Measurements from ENCODE around the gene NR5A1.

NR5A1 gene

DNA sequence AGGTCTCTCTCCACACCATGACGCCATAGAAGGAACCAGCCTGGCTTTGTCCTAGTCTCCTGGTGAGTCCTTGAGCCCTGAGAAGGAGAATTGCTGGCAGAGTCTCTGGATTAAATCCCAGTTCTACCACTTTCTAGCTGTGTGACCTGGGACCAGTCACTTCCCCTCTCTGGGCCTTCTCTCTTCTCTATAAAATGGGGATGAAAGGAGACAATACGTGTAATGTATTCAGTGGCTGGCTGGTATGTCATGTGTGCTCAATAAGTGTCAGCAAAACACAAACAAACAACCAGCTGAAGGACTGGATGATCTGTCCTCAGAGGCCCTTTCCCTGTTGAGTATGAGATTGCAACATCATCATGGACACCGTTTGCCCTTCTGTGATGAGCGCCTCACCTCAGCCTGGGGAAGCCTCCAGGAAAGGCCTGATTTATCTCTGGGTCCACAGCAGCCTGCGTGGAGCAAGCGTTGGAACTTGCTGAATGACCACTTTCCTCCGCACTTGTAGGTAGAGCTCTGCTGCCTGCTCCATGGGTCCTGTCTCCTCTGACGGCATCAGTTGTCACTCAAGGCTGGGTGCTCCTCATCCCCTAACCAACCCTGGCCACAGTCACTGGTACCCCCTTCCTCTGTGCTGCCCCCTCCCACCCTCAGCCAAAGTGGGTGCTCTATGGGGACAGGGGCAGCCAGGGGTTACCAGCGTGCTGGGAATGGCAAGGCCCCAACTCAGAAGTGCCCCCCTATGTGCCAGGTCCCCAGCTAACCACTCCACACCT, 3.6 kb upstream of the NR5A1 start:
- no peak for DNase-seq

DNA sequence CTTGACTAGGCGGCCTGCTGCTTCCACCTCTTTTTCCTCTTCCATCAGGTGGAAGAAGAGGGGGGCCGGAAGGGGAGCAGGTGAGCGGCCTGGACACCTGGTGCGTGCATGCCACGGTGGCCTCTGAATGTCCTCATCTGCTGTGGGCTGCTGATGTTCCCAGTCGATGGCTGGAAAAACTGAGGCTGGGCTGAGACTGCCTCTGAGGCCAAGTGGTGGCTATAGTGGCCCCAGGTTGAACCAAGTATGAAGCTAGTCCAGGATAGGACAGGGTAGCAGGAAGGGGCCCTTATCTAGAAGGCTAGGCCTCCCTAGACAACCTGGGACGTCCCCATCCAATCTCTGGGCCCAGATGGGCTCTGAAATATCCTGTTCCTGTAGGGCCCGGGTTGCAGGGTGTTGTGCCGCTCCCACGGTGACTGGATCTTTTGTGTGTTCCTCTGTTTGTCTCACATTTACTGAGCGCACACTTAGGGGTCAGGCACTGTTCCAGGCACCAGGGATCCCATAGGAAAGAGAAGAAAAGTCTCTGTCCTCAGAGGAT, 753 bp upstream of the NR5A1 start:
- Histone ChIP-seq H3K27ac (ENCODE audit: low read length) (no peak overlapping the region), H4K20me1 (ENCODE audit: insufficient read depth, low read length) (no peaks in the 10 kb centered on the region), H3K4me1 (ENCODE audit: low read length) (peaks cover 11% of the 10 kb centered on the region), H3K9me2 (replicated peaks; ENCODE audit: insufficient read depth, low read length) (no peaks in the 10 kb centered on the region), H2AFZ (ENCODE audit: low read length) (no peak overlapping the region), H3K4me2 (ENCODE audit: low read depth, low read length) (no peak overlapping the region), H3K4me3 (ENCODE audit: low read length) (no peak overlapping the region), H3K27me3 (replicated peaks; ENCODE audit: insufficient read depth, low read length) (peaks cover 17% of the 10 kb centered on the region), H3K79me2 (ENCODE audit: low read length) (no peaks in the 10 kb centered on the region), H3F3A (ENCODE audit: insufficient read depth, low read length) (no peaks in the 10 kb centered on the region), H3K9ac (ENCODE audit: low read length) (no peak overlapping the region), H3K9me3 (replicated peaks; ENCODE audit: insufficient read depth, low read length) (no peaks in the 10 kb centered on the region), H3K36me3 (replicated peaks; ENCODE audit: insufficient read depth, low read length) (no peaks in the 10 kb centered on the region)
- no peak for DNase-seq
- TF ChIP-seq EZH2 (optimal IDR thresholded peaks at IDR 0.05; ENCODE audit: low read depth, low read length) (no peak), EZH2phosphoT487 (IDR thresholded peaks at IDR 0.05; ENCODE audit: low read length) (no peak)
- TF ChIP-seq, protein P1, sequence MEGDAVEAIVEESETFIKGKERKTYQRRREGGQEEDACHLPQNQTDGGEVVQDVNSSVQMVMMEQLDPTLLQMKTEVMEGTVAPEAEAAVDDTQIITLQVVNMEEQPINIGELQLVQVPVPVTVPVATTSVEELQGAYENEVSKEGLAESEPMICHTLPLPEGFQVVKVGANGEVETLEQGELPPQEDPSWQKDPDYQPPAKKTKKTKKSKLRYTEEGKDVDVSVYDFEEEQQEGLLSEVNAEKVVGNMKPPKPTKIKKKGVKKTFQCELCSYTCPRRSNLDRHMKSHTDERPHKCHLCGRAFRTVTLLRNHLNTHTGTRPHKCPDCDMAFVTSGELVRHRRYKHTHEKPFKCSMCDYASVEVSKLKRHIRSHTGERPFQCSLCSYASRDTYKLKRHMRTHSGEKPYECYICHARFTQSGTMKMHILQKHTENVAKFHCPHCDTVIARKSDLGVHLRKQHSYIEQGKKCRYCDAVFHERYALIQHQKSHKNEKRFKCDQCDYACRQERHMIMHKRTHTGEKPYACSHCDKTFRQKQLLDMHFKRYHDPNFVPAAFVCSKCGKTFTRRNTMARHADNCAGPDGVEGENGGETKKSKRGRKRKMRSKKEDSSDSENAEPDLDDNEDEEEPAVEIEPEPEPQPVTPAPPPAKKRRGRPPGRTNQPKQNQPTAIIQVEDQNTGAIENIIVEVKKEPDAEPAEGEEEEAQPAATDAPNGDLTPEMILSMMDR (IDR thresholded peaks at IDR 0.05; ENCODE audit: low read length), result no peak

More for the DNA sequence above, 3.6 kb upstream of the NR5A1 start:
- peaks cover 11% of the 10 kb centered on the region for H3K4me1 ChIP-seq (ENCODE audit: low read length)
- no peak overlapping the region for H3K4me2 ChIP-seq (ENCODE audit: low read depth, low read length)
- 0 out of 2 replicates have a peak, but pooled peaks cover 2% of the 10 kb centered on the region for H3K27me3 ChIP-seq (replicated peaks; ENCODE audit: insufficient read depth, low read length)
- no peak overlapping the region for H3K4me3 ChIP-seq (ENCODE audit: low read length)
- H3F3A ChIP-seq (ENCODE audit: insufficient read depth, low read length), result no peaks in the 10 kb centered on the region
- no peaks in the 10 kb centered on the region for H3K9me3 ChIP-seq (replicated peaks; ENCODE audit: insufficient read depth, low read length)
- no peak for TF ChIP-seq EZH2 (optimal IDR thresholded peaks at IDR 0.05; ENCODE audit: low read depth, low read length)
- TF ChIP-seq, protein P1 (IDR thresholded peaks at IDR 0.05; ENCODE audit: low read length), result no peak
- TF ChIP-seq EZH2phosphoT487 (IDR thresholded peaks at IDR 0.05; ENCODE audit: low read length), result no peak
- H3K9ac ChIP-seq (ENCODE audit: low read length), result no peak overlapping the region
- no peaks in the 10 kb centered on the region for H4K20me1 ChIP-seq (ENCODE audit: insufficient read depth, low read length)
- H3K27ac ChIP-seq (ENCODE audit: low read length), result no peak overlapping the region
- no peaks in the 10 kb centered on the region for H3K9me2 ChIP-seq (replicated peaks; ENCODE audit: insufficient read depth, low read length)
- no peak overlapping the region for H2AFZ ChIP-seq (ENCODE audit: low read length)
- no peaks in the 10 kb centered on the region for H3K36me3 ChIP-seq (replicated peaks; ENCODE audit: insufficient read depth, low read length)
- no peaks in the 10 kb centered on the region for H3K79me2 ChIP-seq (ENCODE audit: low read length)

DNA sequence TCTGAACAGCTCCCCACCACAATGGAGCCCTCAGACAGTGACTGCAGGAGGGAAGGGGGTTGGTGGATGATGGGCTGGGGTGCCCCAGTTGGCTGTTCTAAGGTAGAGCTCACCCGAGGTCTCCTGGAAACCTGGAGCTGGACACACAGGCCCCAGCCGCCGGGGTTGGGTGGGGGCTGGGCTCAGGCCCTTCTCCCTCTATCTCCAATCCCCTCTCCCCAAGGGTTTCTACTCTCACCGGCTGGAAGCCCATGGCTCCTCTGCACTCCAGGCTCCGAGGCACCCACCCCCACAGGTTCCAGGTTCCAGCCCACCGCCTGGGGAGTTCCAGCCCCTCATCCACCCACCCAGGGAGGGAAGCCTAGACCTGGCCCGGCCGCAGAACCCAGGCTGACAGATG, 766 bp downstream of the NR5A1 start:
- no peak overlapping the region for H2AFZ ChIP-seq (ENCODE audit: low read length)
- no peaks in the 10 kb centered on the region for H3K36me3 ChIP-seq (replicated peaks; ENCODE audit: insufficient read depth, low read length)
- no peaks in the 10 kb centered on the region for H3K79me2 ChIP-seq (ENCODE audit: low read length)
- no peak overlapping the region for H3K4me3 ChIP-seq (ENCODE audit: low read length)
- peaks cover 28% of the 10 kb centered on the region for H3K27me3 ChIP-seq (replicated peaks; ENCODE audit: insufficient read depth, low read length)
- no peak for DNase-seq
- H3K9me3 ChIP-seq (replicated peaks; ENCODE audit: insufficient read depth, low read length), result no peaks in the 10 kb centered on the region
- no peak overlapping the region for H3K27ac ChIP-seq (ENCODE audit: low read length)
- H4K20me1 ChIP-seq (ENCODE audit: insufficient read depth, low read length), result no peaks in the 10 kb centered on the region
- no peaks in the 10 kb centered on the region for H3F3A ChIP-seq (ENCODE audit: insufficient read depth, low read length)
- no peak overlapping the region for H3K9ac ChIP-seq (ENCODE audit: low read length)
- TF ChIP-seq, protein P1 (IDR thresholded peaks at IDR 0.05; ENCODE audit: low read length), result no peak
- TF ChIP-seq EZH2phosphoT487 (IDR thresholded peaks at IDR 0.05; ENCODE audit: low read length), result no peak
- TF ChIP-seq EZH2 (optimal IDR thresholded peaks at IDR 0.05; ENCODE audit: low read depth, low read length), result no peak
- no peaks in the 10 kb centered on the region for H3K4me1 ChIP-seq (ENCODE audit: low read length)
- no peaks in the 10 kb centered on the region for H3K9me2 ChIP-seq (replicated peaks; ENCODE audit: insufficient read depth, low read length)
- no peak overlapping the region for H3K4me2 ChIP-seq (ENCODE audit: low read depth, low read length)
